GM18499 (cell line): Measurements from ENCODE around the gene ALDH4A1.
"Not testable (repeated sequence)": the region's sequence is repeated elsewhere in the genome, so short reads cannot be mapped to it uniquely, and the experiment has no call there.

ENCODE experiments used
- ATAC-seq: cut with Tn5 transposase; IDR thresholded peaks from one replicate; pipeline ENCODE4 v1.9.1; 2021; ENCODE audit warnings: moderate number of reproducible peaks; ENCODE audit not compliant: insufficient read depth, unreplicated experiment

The ALDH4A1 gene

DNA sequence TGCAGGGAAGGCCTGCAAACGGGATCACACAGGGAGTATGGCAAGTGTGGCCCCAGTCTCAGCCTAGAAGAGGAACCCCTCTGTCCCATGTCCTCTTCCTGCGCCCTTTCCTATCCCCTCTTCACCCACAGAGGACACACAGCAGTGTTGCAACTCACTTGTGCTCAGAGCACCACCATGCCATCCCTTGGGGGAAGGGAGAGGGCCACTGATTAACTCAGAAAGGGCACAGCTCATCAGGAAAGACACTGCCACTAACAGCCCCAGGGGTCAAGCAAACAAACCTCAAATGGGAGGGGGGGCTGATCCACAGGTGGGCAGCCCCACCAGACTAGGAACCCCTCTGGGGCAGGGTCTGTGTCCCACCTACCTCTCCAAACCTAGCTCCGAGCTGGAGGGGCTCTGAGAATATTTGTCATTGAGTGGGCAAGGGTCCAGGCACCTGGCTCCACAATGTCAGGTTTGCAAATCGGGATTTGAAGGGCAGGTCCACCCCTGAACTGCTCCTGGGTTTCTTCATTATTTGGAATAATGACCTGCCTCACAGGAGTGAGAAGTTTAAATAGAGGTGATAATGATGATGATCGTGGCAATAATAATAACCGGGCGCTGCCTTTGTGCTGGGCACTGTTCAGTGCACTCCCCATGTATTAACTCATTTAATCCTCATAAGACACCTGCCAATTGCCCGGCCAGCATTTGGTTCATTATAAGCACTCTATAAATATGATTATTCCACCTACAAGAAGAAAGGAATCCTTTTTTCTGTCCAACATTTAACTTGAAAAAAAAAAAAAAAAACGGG lies 1.0 kb downstream of the ALDH4A1 start:
- ATAC-seq = no peak

DNA sequence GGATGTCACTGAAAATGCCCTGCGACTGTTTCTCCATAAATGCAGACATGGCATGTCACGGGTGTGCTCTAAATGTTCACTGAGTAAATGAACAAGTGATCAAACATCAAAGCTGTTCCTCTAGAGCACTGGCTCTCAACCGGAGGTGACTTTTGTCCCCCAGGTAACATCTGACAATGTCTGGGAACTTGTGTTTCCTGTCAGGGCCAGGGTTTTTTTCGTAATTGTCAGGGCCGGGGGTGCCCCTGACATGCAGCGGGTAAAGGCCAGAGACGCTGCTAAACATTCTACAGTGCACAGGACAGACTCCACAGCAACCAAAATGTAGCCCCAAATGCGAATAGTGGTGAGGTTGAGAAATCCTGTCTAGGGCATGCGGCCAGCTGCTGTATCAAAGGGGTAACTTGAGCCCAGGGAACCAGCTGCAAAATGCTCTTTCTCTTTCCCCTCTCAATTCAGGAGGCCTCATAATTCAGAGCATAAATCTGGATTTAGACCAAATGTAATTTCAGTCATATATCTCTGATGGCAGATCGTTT lies 2.0 kb downstream of the ALDH4A1 start:
- no peak for ATAC-seq

GRCh38 chr1:18899363-18900049 lies 2.8 kb downstream of the ALDH4A1 start:
- no peak for ATAC-seq

DNA sequence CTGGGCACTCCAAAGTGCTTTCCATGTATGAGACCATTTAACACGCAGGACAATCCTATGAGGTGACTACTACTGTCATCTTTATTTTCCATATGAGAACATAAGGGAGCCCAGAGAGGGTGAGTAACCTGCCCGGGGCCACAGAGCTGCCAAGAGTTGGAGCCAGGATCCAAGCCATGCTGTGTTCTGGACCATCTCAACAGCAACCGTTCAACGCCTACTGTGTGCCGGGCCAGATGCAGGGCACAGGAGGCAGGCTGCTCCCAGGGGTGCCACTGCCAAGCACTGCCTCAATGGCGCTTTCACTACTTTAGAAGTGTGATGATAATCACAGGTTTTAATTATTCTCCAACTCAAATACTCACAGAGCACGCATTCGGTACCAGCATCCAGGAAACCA lies 3.8 kb downstream of the ALDH4A1 start:
- ATAC-seq = no peak

DNA sequence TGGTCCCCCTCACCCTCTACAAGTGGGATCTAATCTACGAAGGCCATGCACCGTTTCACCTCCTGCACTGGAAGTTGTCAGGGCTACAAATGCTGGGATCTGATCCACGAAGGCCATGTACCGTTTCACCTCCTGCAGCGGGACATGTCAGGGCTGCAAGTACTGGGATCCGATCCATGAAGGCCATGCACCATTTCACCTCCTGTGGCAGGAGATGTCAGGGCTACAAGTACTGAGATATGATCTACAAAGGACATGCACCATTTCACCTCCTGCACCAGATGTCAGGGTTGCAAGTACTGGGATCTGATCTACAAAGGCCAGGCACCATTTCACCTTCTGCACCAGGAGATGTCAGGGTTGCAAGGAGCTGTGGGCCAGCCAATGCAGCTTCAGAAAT lies 7.0 kb downstream of the ALDH4A1 start:
- no peak for ATAC-seq

GRCh38 chr1:18893120-18893519 lies 9.2 kb downstream of the ALDH4A1 start:
- ATAC-seq = no peak

DNA sequence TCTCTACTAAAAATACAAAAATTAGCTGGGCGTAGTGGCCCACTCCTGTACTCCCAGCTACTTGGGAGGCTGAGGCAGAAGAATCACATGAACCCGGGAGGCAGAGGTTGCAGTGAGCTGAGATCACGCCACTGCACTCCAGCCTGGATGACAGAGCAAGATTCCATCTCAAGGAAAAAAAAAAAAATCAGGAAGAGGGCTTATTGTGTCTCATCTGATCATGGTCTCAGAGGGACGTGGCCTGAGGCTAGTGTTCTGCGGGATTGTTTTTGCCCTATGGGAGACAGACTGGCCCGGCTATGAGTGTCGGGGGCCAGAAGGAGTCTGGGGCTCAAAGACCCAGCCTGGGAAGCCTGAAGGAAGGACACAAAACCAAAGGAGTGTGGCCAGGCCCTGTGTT lies 10.5 kb downstream of the ALDH4A1 start:
- ATAC-seq = not testable (repeated sequence)

GRCh38 chr1:18891426-18891780 lies 11.0 kb downstream of the ALDH4A1 start:
- no peak for ATAC-seq

DNA sequence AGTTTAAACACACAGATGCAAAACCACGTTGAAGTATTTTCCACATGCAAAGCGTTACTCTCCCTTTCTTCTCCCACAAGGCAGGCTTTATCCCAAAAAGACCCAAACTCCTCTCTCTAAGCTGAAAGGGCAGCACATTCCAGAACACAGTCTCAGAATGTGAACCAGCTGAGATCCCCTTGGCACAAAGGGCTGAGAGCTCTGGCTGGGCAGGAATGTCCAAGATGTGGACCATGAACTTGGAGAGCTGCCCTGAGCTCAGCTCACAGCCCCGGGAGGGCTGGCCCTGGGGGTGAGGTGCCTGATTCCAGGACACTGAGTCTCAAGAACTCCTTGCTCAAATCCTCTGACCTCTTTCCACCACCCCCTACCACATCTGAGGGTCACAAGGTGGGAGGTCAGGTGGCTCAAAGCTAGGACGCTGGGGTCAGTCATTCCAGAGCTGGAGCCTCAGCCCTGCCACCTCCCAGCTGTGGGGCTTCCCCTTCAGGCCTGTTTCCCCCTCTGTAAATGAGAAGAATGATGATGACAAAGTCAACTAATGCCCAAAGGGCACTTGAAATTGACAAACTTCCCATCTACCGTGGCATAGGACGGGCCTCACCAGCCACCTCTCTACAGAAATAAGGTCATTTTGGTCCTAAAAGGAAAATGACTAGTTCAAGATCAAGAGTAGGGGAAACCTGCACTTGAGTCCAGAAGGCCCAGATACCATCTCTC lies 11.5 kb downstream of the ALDH4A1 start:
- no peak for ATAC-seq

- ATAC-seq = no peak
These were observed 16.4 kb downstream of the ALDH4A1 start for GRCh38 chr1:18886003-18886335.

- ATAC-seq = no peak
These were observed 16.9 kb downstream of the ALDH4A1 start for GRCh38 chr1:18885311-18886002.

DNA sequence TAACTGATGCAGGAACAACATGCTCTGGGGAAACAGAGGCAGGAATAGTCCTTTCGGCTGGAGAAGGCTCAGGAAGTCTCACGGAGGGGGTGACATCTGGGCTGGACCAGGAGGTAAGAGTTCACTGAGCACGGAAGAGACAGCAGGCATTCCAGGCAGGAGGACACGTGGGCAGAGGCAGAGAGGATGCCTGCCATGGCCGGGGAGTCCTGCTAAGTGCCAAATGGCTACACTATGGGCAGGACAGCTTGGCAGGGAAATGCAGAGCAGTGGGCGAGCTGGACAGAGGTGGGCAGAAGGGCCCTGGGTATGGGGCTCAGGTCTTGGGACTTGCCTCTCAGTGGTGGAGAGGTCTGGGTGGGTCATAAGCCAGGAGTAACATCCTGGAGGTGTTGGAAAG lies 17.6 kb downstream of the ALDH4A1 start:
- no peak for ATAC-seq

DNA sequence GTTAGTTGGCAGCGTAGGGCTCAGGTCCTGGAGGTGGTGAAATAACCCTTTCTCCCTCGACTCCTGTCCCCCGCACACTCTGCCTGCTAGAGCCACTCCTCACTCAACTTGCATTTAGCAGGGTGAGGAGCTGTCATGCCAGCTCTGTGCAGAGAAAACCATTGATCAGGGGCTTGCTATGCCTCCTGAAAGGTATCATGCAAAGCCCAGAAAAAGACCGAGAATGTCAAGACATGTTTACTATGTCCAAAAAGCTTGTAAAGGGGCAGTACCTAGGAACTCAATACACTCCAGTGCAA lies 18.0 kb downstream of the ALDH4A1 start:
- no peak for ATAC-seq

GRCh38 chr1:18883636-18884418 lies 18.5 kb downstream of the ALDH4A1 start:
- ATAC-seq = no peak

GRCh38 chr1:18883079-18883478 lies 19.3 kb downstream of the ALDH4A1 start:
- no peak for ATAC-seq

DNA sequence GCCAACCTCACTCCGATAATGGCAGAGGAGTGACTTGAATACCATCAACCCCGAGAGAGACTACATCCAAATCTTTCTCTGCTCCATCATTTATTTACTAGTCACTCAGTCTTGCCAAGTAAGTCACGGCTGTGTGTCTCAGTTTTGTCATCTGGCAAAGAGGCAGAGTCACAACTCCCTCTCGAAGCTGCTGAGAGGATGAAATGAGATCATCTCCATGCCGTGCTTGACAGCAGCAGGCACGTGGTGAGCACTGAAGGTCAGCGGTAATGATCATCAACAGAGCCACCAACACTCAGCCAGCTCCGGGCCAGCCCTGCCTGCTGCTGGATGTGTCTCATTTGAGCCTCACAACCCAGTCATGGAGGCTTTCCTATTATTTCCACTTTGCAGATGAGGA lies 19.9 kb downstream of the ALDH4A1 start:
- ATAC-seq = no peak

GRCh38 chr1:18881642-18882431 lies 20.5 kb downstream of the ALDH4A1 start:
- ATAC-seq = no peak

GRCh38 chr1:18881164-18881563 lies 21.2 kb downstream of the ALDH4A1 start:
- ATAC-seq = no peak

DNA sequence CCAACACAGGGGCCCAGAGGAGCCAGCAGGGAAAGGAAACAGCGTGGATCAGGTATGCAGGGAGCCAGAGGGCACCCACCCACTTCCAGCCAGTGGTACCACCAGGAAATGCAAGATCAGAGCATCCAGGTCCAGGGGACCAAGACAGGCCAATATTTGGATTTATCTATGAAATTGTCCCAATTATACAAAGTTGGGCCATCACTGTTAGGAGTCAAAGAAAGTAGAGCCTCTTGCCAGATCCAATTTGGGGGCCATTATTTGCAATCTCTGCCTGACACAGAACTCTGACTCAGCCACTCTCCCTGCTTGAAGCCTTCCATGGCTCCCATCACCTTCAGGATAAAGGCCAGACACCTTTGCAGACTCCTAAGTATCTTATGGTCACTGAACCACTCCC lies 21.8 kb downstream of the ALDH4A1 start:
- no peak for ATAC-seq
